WTC11 (cell line): Measurements from ENCODE around the gene FEM1C. TPM values are rescaled to one million over a fixed set of nuclear protein-coding genes. Genes with fewer than 3 reads are reported as not detected.

Experiments
- ATAC-seq: fragments of 200-7000 bp; cut with Tn5 transposase; 2 replicates; pipeline ENCODE4 v1.10.0; 2021; ENCODE audit warnings: mild to moderate bottlenecking, moderate library complexity
- CTCF ChIA-PET: fragments of 300-600 bp; sonication (Branson Sonifier 250); formaldehyde crosslinking; loops from one replicate; lab custom pipeline; 2021; ENCODE audit warnings: antibody characterized with exemption; lab: Charles Lee
- POLR2A ChIA-PET: fragments of 350-600 bp; sonication (Branson Sonifier 250); formaldehyde crosslinking; loops from one replicate; lab custom pipeline; 2021; ENCODE audit warnings: antibody characterized with exemption; lab: Charles Lee
- DNase-seq: peaks from one replicate; pipeline ENCODE4 v3.0.0; 2021; ENCODE audit warnings: low spot score
- H3K27ac Mint-ChIP-seq: 2 replicates; pipeline ENCODE4 v1.8.0; 2021; ENCODE audit warnings: mixed read lengths
- H3K27me3 Mint-ChIP-seq: 2 replicates; pipeline ENCODE4 v1.8.0; 2021; ENCODE audit warnings: low read depth, mild to moderate bottlenecking, moderate library complexity, mixed read lengths
- H3K36me3 Mint-ChIP-seq: 2 replicates; pipeline ENCODE4 v1.8.0; 2021; ENCODE audit warnings: mixed read lengths
- H3K4me1 Mint-ChIP-seq: 2 replicates; pipeline ENCODE4 v1.8.0; 2022; ENCODE audit warnings: mixed read lengths
- H3K4me3 Mint-ChIP-seq: 2 replicates; pipeline ENCODE4 v1.8.0; 2021; ENCODE audit warnings: mild to moderate bottlenecking, moderate library complexity, mixed read lengths
- H3K9me3 Mint-ChIP-seq: 2 replicates; pipeline ENCODE4 v1.8.0; 2021; ENCODE audit warnings: mixed read lengths
- ARID4B ChIP-seq: sonication (generic); formaldehyde crosslinking; IDR thresholded peaks from 2 replicates; pipeline ENCODE4 v1.8.0; 2023; ENCODE audit warnings: missing genetic modification reagents, mild to moderate bottlenecking, borderline replicate concordance
- ATF2 ChIP-seq: sonication (generic); formaldehyde crosslinking; IDR thresholded peaks from 2 replicates; pipeline ENCODE4 v1.8.1; 2022; ENCODE audit warnings: low read depth, missing genetic modification reagents, borderline replicate concordance
- CREM ChIP-seq: sonication (generic); formaldehyde crosslinking; IDR thresholded peaks from 2 replicates; pipeline ENCODE4 v1.8.1; 2022; ENCODE audit warnings: mild to moderate bottlenecking, missing genetic modification reagents, moderate library complexity
- ETV6 ChIP-seq: sonication (generic); formaldehyde crosslinking; IDR thresholded peaks from 2 replicates; pipeline ENCODE4 v1.8.1; 2022; ENCODE audit warnings: mild to moderate bottlenecking, missing genetic modification reagents
- FOXP4 ChIP-seq: sonication (generic); formaldehyde crosslinking; IDR thresholded peaks from 2 replicates; pipeline ENCODE4 v1.8.0; 2022; ENCODE audit warnings: mild to moderate bottlenecking, missing genetic modification reagents
- MLX ChIP-seq: sonication (generic); formaldehyde crosslinking; IDR thresholded peaks from 2 replicates; pipeline ENCODE4 v1.8.1; 2023; ENCODE audit warnings: mild to moderate bottlenecking, missing genetic modification reagents, moderate library complexity
- SMAD4 ChIP-seq: sonication (generic); formaldehyde crosslinking; IDR thresholded peaks from 2 replicates; pipeline ENCODE4 v1.8.0; 2022; ENCODE audit warnings: mild to moderate bottlenecking, missing genetic modification reagents
- SP1 ChIP-seq: sonication (generic); formaldehyde crosslinking; conservative IDR thresholded peaks from 2 replicates; pipeline ENCODE4 v1.8.1; 2022; ENCODE audit warnings: missing genetic modification reagents
- ZBTB21 ChIP-seq: sonication (generic); formaldehyde crosslinking; IDR thresholded peaks from 2 replicates; pipeline ENCODE4 v1.8.1; 2023; ENCODE audit warnings: mild to moderate bottlenecking, missing genetic modification reagents, borderline replicate concordance
- ZNF138 ChIP-seq: sonication (generic); formaldehyde crosslinking; conservative IDR thresholded peaks from 2 replicates; pipeline ENCODE4 v1.8.1; 2022; ENCODE audit warnings: mild to moderate bottlenecking, moderate library complexity, missing genetic modification reagents
- ZNF232 ChIP-seq: sonication (generic); formaldehyde crosslinking; IDR thresholded peaks from 2 replicates; pipeline ENCODE4 v1.8.0; 2022; ENCODE audit warnings: mild to moderate bottlenecking, missing genetic modification reagents
- ZNF317 ChIP-seq: sonication (generic); formaldehyde crosslinking; IDR thresholded peaks from 2 replicates; pipeline ENCODE4 v1.8.1; 2023; ENCODE audit warnings: low read depth, mild to moderate bottlenecking, moderate library complexity, missing genetic modification reagents, borderline replicate concordance
- ZNF532 ChIP-seq: fragments of 250-450 bp; sonication (Bioruptor Pico); IDR thresholded peaks from 2 replicates; pipeline ENCODE4 v1.9.0; 2021; ENCODE audit warnings: mild to moderate bottlenecking, borderline replicate concordance
- ZSCAN18 ChIP-seq: fragments of 250-450 bp; sonication (Bioruptor Pico); IDR thresholded peaks from 2 replicates; pipeline ENCODE4 v2.1.2; 2022; ENCODE audit warnings: mild to moderate bottlenecking, moderate library complexity
- total RNA-seq: library from RNA; stranded (reverse); gene quantifications from 3 replicates; pipeline ENCODE4 v1.2.3, GENCODE V29; 2021

FEM1C gene
- total RNA-seq, 1 experiment from 2014 or later, result 13.6 TPM

- Mint-ChIP-seq H3K4me3 (no peak overlapping the region), H3K36me3 (no peaks in the 10 kb centered on the region), H3K27ac (no peak overlapping the region), H3K4me1 (peaks cover 20% of the 10 kb centered on the region), H3K27me3 (no peaks in the 10 kb centered on the region), H3K9me3 (peaks cover 11% of the 10 kb centered on the region; the same call in 1 of the 2 replicates)
- TF ChIP-seq MLX (no peak), CREM (CRISPR knock-in tag) (no peak), SP1 (CRISPR knock-in tag) (no peak), FOXP4 (no peak), ATF2 (CRISPR knock-in tag) (no peak)
- DNase-seq (no peak), ATAC-seq (no peak)
- ChIA-PET POLR2A (no interaction called here), CTCF (no interaction called here)
Measured at GRCh38 chr5:115503420-115503819, 41.2 kb downstream of the FEM1C start.

GRCh38 chr5:115501464-115502210, 42.9 kb downstream of the FEM1C start:
- H3K4me1 Mint-ChIP-seq, result peaks cover 20% of the 10 kb centered on the region
- peaks cover 11% of the 10 kb centered on the region; the same call in 1 of the 2 replicates for H3K9me3 Mint-ChIP-seq
- ChIA-PET CTCF (interaction anchor here (0.9 kb wide), 1 partner anchor 73 kb away, joined by 6 read pairs; no protein-coding TSS in a partner anchor), POLR2A (no interaction called here)
- no peak overlapping the region for H3K27ac Mint-ChIP-seq
- peak; percentile 62 for ATAC-seq
- DNase-seq, result no peak
- H3K36me3 Mint-ChIP-seq, result no peaks in the 10 kb centered on the region
- TF ChIP-seq ATF2 (CRISPR knock-in tag) (no peak), ZSCAN18 (CRISPR knock-in tag) (no peak), SMAD4 (CRISPR knock-in tag) (no peak), ZNF532 (CRISPR knock-in tag) (no peak), ETV6 (CRISPR knock-in tag) (no peak), ZNF232 (CRISPR knock-in tag) (no peak), ZNF317 (CRISPR knock-in tag) (no peak), ARID4B (no peak), ZBTB21 (CRISPR knock-in tag) (no peak), ZNF138 (CRISPR knock-in tag) (no peak)
- no peaks in the 10 kb centered on the region for H3K27me3 Mint-ChIP-seq
- H3K4me3 Mint-ChIP-seq, result no peak overlapping the region
